CD4-positive, alpha-beta T cell treated with Interleukin-21 for 1 hour (primary cell): Measurements from ENCODE around the gene TRNT1.
A peak's percentile ranks its signal among the peaks of the same experiment; 100 is the strongest.

Source experiments
- DNase-seq: peaks from one replicate; pipeline ENCODE4 v3.0.0-alpha.2; 2020

The TRNT1 gene

GRCh38 chr3:3113042-3113709, 13.6 kb upstream of the TRNT1 start:
- no peak for DNase-seq

GRCh38 chr3:3117651-3118050, 9.1 kb upstream of the TRNT1 start:
- no peak for DNase-seq

GRCh38 chr3:3119393-3119851, 7.3 kb upstream of the TRNT1 start:
- no peak for DNase-seq

- DNase-seq = no peak
Measured at GRCh38 chr3:3125977-3126376, 763 bp upstream of the TRNT1 start.

GRCh38 chr3:3127432-3128010, 781 bp downstream of the TRNT1 start:
- DNase-seq = peak; percentile 54

- DNase-seq = no peak
Measured at GRCh38 chr3:3129579-3129978, 2.8 kb downstream of the TRNT1 start.

- no peak for DNase-seq
Measured at GRCh38 chr3:3133500-3133899, 6.8 kb downstream of the TRNT1 start.

- no peak for DNase-seq
Measured at GRCh38 chr3:3134750-3135448, 8.2 kb downstream of the TRNT1 start.

GRCh38 chr3:3137526-3137925, 10.8 kb downstream of the TRNT1 start:
- no peak for DNase-seq

GRCh38 chr3:3141939-3142338, 15.2 kb downstream of the TRNT1 start:
- DNase-seq = no peak

GRCh38 chr3:3145831-3146230, 19.1 kb downstream of the TRNT1 start:
- DNase-seq = no peak

- DNase-seq = no peak
Measured at GRCh38 chr3:3149560-3149959, 22.8 kb downstream of the TRNT1 start.

GRCh38 chr3:3151513-3151912, 24.8 kb downstream of the TRNT1 start:
- DNase-seq = no peak

- no peak for DNase-seq
Measured at GRCh38 chr3:3154879-3155610, 28.3 kb downstream of the TRNT1 start.

- no peak for DNase-seq
Measured at GRCh38 chr3:3157484-3157883, 30.7 kb downstream of the TRNT1 start.

- no peak for DNase-seq
Measured at GRCh38 chr3:3160826-3161225, 34.1 kb downstream of the TRNT1 start.

- DNase-seq = no peak
Measured at GRCh38 chr3:3165241-3165640, 38.5 kb downstream of the TRNT1 start.

- DNase-seq = no peak
Measured at GRCh38 chr3:3165650-3166049, 38.9 kb downstream of the TRNT1 start.

GRCh38 chr3:3170998-3171397, 44.3 kb downstream of the TRNT1 start:
- DNase-seq = peak; percentile 70

- peak; percentile 37 for DNase-seq
Measured at GRCh38 chr3:3172627-3173026, 45.9 kb downstream of the TRNT1 start.

GRCh38 chr3:3177861-3178497, 51.2 kb downstream of the TRNT1 start:
- peak; percentile 28 for DNase-seq

GRCh38 chr3:3178498-3179328, 52.0 kb downstream of the TRNT1 start:
- peak; percentile 43 for DNase-seq
